Skin epidermis (tissue), 12 donors: ENCODE data around the gene RAB11FIP5.

Experiments
- H3K27ac ChIP-seq, 21 experiments: fragments of 200-600 bp; sonication (generic) in 11 of 21; one replicate each; pipeline ENCODE4 v1.5.0; 2020; ENCODE audit warnings: mild to moderate bottlenecking in 3 of 21, inconsistent platforms in 2 of 21, moderate library complexity in 2 of 21
- H3K4me3 ChIP-seq, 7 experiments: fragments of 200-600 bp; sonication (generic) in 2 of 7; one replicate each; pipeline ENCODE4 v1.5.0; 2020; ENCODE audit warnings: inconsistent platforms in 2 of 7, mild to moderate bottlenecking in 2 of 7, moderate library complexity in 1 of 7

RAB11FIP5 gene

GRCh38 chr2:73043929-73044832 lies 68.6 kb downstream of the RAB11FIP5 start:
- H3K4me3 ChIP-seq = no peak overlapping the region
- no peak overlapping the region for H3K27ac ChIP-seq

GRCh38 chr2:73043276-73043675 lies 69.5 kb downstream of the RAB11FIP5 start:
- no peak overlapping the region for H3K4me3 ChIP-seq
- H3K27ac ChIP-seq = no peak overlapping the region

- no peak overlapping the region for H3K27ac ChIP-seq
- H3K4me3 ChIP-seq = no peak overlapping the region
Observed at GRCh38 chr2:73037947-73038585, 74.7 kb downstream of the RAB11FIP5 start.

- no peak overlapping the region for H3K4me3 ChIP-seq
- H3K27ac ChIP-seq = no peak overlapping the region
Observed at GRCh38 chr2:73036766-73037165, 76.0 kb downstream of the RAB11FIP5 start.

DNA sequence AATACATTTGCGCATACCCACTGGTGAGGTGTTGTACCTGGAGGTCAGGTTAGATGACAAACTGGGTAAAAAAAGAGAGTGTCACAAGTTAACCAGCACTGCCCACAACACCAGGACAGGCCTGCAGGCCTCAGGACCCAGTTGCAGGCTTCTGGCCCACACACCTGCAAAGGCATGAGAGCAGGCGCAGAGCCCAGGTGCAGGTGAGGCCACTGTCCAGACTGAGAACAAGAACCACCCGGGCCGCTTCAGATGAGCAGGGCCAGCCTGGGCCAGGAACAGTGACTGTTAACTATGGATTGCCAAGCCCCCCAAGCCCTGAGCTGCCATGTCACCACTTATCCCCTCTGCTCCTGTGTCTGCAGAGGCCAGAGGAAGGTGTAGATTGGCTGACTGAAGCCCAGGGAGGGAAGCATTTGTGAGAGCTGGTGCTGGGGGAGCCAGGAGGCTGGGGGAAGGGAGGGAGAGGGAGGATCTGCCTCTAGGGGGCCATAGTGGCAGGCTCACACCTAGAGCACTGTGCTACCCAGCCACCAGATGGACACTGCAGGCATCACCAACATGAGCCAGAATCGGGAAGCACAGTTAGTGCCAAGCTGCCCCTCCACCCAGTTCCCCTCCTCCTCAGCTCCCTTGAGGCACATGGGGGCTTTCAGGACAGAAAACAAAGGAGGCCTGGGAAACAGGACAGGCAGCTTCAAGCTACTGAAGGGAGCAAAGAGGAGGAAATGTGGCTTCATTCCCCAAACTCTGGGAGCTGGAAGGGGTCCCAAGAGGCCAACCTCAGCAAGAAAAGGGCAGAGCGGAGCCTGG lies 76.6 kb downstream of the RAB11FIP5 start:
- H3K27ac ChIP-seq = no peak overlapping the region
- H3K4me3 ChIP-seq = no peak overlapping the region

- no peak overlapping the region for H3K27ac ChIP-seq
- H3K4me3 ChIP-seq = no peak overlapping the region
Observed at GRCh38 chr2:73034661-73035375, 77.9 kb downstream of the RAB11FIP5 start.

- no peak overlapping the region for H3K4me3 ChIP-seq
- no peak overlapping the region for H3K27ac ChIP-seq
Observed at GRCh38 chr2:73033766-73034381, 78.9 kb downstream of the RAB11FIP5 start.

GRCh38 chr2:73033142-73033765 lies 79.5 kb downstream of the RAB11FIP5 start:
- no peak overlapping the region for H3K4me3 ChIP-seq
- no peak overlapping the region for H3K27ac ChIP-seq

DNA sequence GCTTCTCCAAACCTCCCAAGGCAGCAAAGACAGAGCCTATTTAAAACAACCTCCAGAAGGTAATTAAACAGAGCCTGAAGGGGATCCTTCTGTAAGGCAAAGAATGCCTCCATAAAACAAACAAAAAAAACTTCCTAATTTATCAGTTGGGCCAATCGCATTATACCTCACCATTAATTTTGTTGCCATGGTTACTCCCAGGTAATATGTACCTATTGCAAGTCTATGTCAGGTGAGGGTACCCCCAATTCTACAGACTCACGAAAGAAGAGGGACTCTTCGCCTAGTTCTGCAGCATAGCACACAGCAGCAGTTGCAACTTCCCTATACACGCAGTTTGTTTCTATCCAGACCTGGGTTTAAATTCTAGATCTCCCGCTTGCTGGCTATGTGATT lies 80.0 kb downstream of the RAB11FIP5 start:
- H3K4me3 ChIP-seq = no peak overlapping the region
- H3K27ac ChIP-seq = no peak overlapping the region

- H3K4me3 ChIP-seq = no peak overlapping the region
- peak overlapping the region in 1 of 21 experiments; percentile 30 for H3K27ac ChIP-seq
Observed at GRCh38 chr2:73031725-73032701, 80.7 kb downstream of the RAB11FIP5 start.

- no peak overlapping the region for H3K4me3 ChIP-seq
- no peak overlapping the region for H3K27ac ChIP-seq
Observed at GRCh38 chr2:73031095-73031678, 81.6 kb downstream of the RAB11FIP5 start.

DNA sequence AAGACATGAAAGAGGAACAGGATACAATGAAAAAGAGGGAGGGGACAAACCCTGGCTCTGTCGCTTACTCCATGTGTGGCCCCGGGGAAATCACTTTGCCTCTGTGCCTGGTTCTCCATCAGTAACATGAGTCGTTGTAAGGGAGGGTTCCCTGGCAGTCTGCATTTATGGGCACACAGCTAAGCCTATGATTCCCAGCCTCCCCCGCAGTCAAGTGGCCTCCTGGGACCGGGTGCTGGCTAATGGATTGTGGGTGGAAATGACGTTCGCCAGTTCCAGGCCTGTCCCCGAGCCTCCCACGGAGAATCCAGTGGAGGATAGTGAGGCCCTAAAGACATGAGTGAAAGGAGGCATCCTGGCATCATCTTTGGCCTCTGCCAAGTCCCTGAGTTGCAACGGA lies 83.9 kb downstream of the RAB11FIP5 start:
- no peak overlapping the region for H3K27ac ChIP-seq
- H3K4me3 ChIP-seq = no peak overlapping the region

DNA sequence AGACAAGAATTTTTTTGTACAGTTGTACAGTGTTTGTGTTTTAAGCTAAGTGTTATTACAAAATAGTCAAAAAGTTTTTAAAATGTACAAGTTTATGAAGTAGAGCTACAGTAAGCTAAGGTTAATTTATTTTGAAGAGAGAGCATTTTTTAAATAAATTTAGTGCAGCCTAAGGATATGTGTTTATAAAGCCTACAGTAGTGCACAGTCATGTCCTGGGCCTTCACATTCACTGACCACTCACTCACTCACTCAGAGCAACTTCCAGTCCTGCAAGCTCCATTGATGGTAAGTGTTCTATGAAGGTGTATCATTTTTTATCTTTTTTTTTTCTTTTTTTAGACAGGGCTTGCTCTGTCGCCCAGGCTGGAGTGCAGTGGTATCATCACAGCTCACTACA lies 85.4 kb downstream of the RAB11FIP5 start:
- H3K27ac ChIP-seq = no peak overlapping the region
- H3K4me3 ChIP-seq = no peak overlapping the region

DNA sequence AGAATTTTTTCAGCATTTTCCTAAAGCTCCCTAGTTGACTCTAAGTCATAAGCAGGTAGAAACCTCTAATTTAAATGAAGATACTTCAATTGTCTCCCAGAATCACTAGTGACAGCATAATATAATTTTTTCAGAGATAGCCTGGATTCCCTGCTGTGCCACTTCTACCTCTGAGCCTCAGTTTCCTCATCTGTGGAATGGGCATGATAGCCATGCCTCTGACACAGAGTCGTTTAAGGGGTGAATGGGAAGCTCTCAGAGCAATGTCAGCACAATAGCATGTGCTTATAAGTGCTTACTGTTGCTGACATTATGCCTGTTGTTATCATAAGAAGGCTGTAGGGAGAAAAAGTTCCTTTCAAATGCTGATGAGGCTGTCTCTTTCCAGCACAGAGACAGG lies 89.3 kb downstream of the RAB11FIP5 start:
- Histone ChIP-seq H3K27ac (no peak overlapping the region), H3K4me3 (no peak overlapping the region)
